Nephron (organoid): Measurements from ENCODE around the gene TNFSF9.
"Not testable (repeated sequence)": the region's sequence is repeated elsewhere in the genome, so short reads cannot be mapped to it uniquely, and the experiment has no call there.

ENCODE experiments used
- H3K27ac Mint-ChIP-seq, 3 experiments: 2 replicates each; pipeline ENCODE4 v1.8.0; 2020; ENCODE audit warnings: mixed read lengths in 3 of 3, mild to moderate bottlenecking in 2 of 3, moderate library complexity in 1 of 3
- H3K27me3 Mint-ChIP-seq: 2 replicates; pipeline ENCODE4 v1.8.0; 2021; ENCODE audit warnings: low read depth, mild to moderate bottlenecking, moderate library complexity, mixed read lengths
- H3K36me3 Mint-ChIP-seq: 2 replicates; pipeline ENCODE4 v1.8.0; 2020; ENCODE audit warnings: low read depth, mixed read lengths
- H3K4me1 Mint-ChIP-seq: 2 replicates; pipeline ENCODE4 v1.8.0; 2020; ENCODE audit warnings: mixed read lengths
- H3K4me3 Mint-ChIP-seq, 3 experiments: 2 replicates each; pipeline ENCODE4 v1.8.0; 2020; ENCODE audit warnings: mild to moderate bottlenecking in 3 of 3, mixed read lengths in 3 of 3, moderate library complexity in 2 of 3
- H3K9me3 Mint-ChIP-seq: 2 replicates; pipeline ENCODE4 v1.8.0; 2020; ENCODE audit warnings: mixed read lengths
- TF ChIP-seq, protein P1 (sequence below), 3 experiments: fragments of 200-600 bp; sonication (generic); IDR thresholded peaks; one replicate each; pipeline ENCODE4 v1.5.0; 2021; ENCODE audit warnings: antibody characterized with exemption in 3 of 3; ENCODE audit not compliant: unreplicated experiment in 3 of 3

TNFSF9 gene

DNA sequence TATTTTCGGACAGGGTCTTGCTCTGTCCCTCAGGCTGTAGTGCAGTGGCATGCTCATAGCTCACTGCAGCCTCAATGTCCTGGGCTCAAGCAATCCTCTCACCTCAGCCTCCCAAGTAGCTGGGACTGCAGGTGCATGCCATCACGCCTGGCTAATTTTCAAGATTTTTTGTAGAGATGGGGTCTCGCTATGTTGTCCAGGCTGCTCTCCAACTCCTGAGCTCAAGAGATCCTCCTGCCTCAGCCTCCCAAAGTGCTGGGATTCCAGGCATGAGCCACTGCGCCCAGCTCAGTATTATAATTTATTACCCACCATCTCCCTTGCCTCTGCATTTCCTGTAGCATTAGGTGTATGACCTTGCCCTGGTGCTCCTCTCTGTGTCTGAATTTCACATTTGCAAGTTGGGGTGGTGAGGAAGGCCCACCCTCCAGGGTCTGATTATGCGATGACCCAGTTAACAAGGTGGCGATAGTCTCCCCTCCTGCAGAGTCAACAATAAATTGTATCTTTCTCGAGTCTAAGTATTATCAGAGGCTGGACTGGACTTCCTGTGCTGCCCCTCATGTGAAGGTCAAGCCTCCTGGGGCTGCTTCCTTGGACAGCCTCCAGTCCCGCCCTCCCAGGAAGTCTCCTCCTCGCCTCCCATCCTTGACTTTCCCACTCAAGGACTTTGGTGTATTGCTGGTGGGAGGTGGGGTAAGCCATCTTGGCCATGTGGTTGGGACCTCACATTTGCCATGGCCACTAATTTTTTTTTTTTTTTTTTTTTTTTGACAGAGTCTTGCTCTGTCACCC is 27.2 kb upstream of the TNFSF9 start:
- H3K9me3 Mint-ChIP-seq: no peaks in the 10 kb centered on the region
- peaks cover 47% of the 10 kb centered on the region for H3K27me3 Mint-ChIP-seq
- H3K4me1 Mint-ChIP-seq: peaks cover 9% of the 10 kb centered on the region
- H3K36me3 Mint-ChIP-seq: no peaks in the 10 kb centered on the region
- H3K27ac Mint-ChIP-seq: no peak overlapping the region
- TF ChIP-seq, protein P1, sequence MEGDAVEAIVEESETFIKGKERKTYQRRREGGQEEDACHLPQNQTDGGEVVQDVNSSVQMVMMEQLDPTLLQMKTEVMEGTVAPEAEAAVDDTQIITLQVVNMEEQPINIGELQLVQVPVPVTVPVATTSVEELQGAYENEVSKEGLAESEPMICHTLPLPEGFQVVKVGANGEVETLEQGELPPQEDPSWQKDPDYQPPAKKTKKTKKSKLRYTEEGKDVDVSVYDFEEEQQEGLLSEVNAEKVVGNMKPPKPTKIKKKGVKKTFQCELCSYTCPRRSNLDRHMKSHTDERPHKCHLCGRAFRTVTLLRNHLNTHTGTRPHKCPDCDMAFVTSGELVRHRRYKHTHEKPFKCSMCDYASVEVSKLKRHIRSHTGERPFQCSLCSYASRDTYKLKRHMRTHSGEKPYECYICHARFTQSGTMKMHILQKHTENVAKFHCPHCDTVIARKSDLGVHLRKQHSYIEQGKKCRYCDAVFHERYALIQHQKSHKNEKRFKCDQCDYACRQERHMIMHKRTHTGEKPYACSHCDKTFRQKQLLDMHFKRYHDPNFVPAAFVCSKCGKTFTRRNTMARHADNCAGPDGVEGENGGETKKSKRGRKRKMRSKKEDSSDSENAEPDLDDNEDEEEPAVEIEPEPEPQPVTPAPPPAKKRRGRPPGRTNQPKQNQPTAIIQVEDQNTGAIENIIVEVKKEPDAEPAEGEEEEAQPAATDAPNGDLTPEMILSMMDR (IDR thresholded peaks at IDR 0.05; ENCODE audit: unreplicated experiment in 3 of 3): no peak
- H3K4me3 Mint-ChIP-seq: peak overlapping the region; percentile 65 to 71 (median 66)

DNA sequence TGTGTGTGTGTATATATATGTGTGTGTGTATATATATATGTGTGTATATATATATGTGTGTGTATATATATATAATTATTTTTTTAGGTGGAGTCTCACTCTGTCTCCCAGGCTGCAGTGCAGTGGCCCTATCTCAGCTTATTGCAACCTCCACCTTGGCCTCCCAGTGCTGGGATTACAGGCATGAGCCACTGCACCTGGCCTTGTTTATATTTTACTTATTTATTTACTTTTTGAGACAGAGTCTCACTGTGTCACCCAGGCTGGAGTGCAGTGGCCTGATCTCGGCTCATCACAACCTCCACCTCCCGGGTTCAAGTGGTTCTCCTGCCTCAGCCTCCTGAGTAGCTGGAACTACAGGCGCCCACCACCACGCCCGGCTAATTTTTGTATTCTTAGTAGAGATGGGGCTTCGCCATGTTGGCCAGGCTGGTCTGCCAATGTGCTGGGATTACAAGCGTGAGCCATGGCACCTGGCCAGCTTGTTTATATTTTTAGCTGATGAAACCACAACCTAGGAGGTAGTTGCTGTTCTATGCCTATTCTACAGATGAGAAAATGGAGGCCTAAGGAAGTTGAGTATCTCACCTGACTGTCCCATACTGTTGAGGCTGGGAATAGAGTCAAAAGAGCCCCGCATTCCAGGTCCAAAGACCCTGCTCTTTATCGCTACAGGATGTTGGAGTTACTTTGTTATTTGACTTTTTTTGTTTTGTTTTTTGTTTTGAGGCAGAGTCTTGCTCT is 22.6 kb upstream of the TNFSF9 start:
- peaks cover 15% of the 10 kb centered on the region for H3K27me3 Mint-ChIP-seq
- not testable (repeated sequence) for H3K4me3 Mint-ChIP-seq, H3K36me3 Mint-ChIP-seq, H3K4me1 Mint-ChIP-seq, H3K9me3 Mint-ChIP-seq, H3K27ac Mint-ChIP-seq

DNA sequence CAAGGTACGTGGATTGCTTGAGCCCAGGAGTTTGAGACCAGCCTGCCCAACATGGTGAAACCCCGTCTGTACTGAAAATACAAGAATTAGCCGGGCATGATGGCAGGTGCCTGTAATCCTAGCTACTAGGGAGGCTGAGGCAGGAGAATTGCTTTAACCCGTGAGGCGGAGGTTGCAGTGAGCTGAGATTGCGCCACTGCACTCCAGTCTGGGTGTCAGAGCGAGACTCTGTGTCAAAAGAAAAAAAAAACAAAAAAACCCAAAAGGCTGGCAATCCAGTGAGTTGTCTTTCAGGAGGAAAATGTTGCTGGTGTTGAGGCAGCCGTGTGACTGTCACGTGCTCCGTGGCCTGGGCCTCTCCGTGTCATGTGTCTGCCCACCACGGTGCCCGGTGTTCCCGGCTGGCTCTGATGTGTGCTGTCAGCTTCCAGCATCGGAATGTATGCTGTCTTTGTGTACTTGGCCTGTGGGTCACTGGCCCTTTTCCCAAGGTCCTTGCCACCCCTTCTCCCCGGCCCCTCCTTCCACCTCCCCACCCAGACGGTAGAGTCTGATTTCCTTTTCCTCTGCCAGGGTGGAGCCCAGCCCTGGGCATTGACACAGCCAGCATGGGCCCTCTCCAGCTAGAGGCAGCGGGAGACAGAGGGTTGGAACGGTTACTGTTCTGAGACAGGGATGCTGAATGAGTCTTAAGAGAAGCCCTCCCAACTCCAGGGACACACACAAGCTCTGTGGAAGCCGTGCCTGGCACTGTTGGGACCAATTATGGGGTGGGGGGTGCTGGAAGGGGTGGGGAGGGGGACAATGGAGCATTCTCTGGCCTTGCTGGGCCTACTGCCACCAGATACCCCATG is 21.5 kb upstream of the TNFSF9 start:
- Mint-ChIP-seq H3K4me1 (no peaks in the 10 kb centered on the region), H3K27me3 (peaks cover 5% of the 10 kb centered on the region), H3K27ac (no peak overlapping the region), H3K36me3 (no peaks in the 10 kb centered on the region), H3K9me3 (no peaks in the 10 kb centered on the region), H3K4me3 (no peak overlapping the region)
- TF ChIP-seq, protein P1 (IDR thresholded peaks at IDR 0.05; ENCODE audit: unreplicated experiment in 3 of 3): no peak

DNA sequence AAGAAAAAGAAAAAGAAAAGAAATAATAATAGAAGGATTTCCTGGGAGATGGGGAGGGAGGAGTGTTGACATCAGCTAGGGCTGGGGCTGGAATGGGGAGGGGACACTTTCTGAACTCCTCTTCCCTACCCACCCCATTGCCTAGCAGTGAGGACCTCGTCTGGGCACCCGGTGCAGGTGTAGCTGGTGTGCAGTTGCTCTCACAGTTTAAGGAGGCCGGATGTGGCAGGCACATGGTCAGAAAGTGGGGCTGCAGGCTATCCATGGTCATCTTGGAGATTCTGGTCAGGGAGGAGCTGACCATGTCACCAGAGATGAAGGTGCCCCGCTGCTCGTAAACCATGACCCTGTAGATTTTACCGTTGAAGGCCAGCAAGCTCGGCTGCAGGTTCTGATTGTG is 20.2 kb upstream of the TNFSF9 start:
- H3K4me3 Mint-ChIP-seq: no peak overlapping the region
- no peaks in the 10 kb centered on the region for H3K36me3 Mint-ChIP-seq
- H3K27ac Mint-ChIP-seq: no peak overlapping the region
- no peaks in the 10 kb centered on the region for H3K27me3 Mint-ChIP-seq
- TF ChIP-seq, protein P1 (IDR thresholded peaks at IDR 0.05; ENCODE audit: unreplicated experiment in 3 of 3): no peak
- no peaks in the 10 kb centered on the region for H3K4me1 Mint-ChIP-seq
- no peaks in the 10 kb centered on the region for H3K9me3 Mint-ChIP-seq

DNA sequence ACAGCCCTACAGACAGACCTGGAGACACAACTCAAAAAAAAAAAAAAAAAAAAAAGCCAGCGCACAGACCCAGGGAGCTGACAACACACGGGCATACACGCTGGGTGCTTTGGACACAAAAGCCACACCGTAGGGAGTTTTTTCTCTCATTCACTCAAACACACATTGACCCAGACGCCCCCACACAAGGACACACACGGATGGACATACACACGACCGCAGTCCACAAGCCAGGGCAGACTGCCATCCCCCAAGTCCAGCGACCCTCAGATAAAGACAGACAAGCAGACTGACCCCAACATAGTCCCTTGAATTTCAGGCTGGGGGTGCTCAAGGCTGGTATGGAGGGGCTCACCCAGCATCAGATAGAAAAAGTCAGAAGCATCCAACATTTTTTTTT is 16.7 kb upstream of the TNFSF9 start:
- TF ChIP-seq, protein P1 (IDR thresholded peaks at IDR 0.05; ENCODE audit: unreplicated experiment in 3 of 3): no peak
- H3K4me3 Mint-ChIP-seq: peak overlapping the region in 2 of 3 experiments; percentile 22 to 24
- peaks cover 15% of the 10 kb centered on the region for H3K27me3 Mint-ChIP-seq
- H3K9me3 Mint-ChIP-seq: no peaks in the 10 kb centered on the region
- peaks cover 15% of the 10 kb centered on the region for H3K4me1 Mint-ChIP-seq
- H3K36me3 Mint-ChIP-seq: no peaks in the 10 kb centered on the region
- peak overlapping the region; percentile 21 to 91 (median 26) for H3K27ac Mint-ChIP-seq
